Glomerular visceral epithelial cell (primary cell): ENCODE measurements around the gene RRAGA.
"Not testable (repeated sequence)": the region's sequence is repeated elsewhere in the genome, so short reads cannot be mapped to it uniquely, and the experiment has no call there.

Experiments
- DNase-seq: peaks from one replicate; pipeline ENCODE4 v3.0.0-alpha.2; 2016; ENCODE audit errors: extremely low spot score

RRAGA gene

GRCh38 chr9:19048966-19049916 lies at the start of gene RRAGA:
Gene RRAGA, plus strand, starts transcription at chr9:19049427. Its CDS starts 233 bp downstream, at chr9:19049660.
- DNase-seq: peak; percentile 99

- DNase-seq: no peak
Observed at GRCh38 chr9:19000133-19000532, 49.1 kb upstream of the RRAGA start.

GRCh38 chr9:19009391-19009965 lies 39.7 kb upstream of the RRAGA start:
- no peak for DNase-seq

GRCh38 chr9:19018201-19018600 lies 31.0 kb upstream of the RRAGA start:
- no peak for DNase-seq

- no peak for DNase-seq
Observed at GRCh38 chr9:19020886-19021455, 28.3 kb upstream of the RRAGA start.

GRCh38 chr9:19021649-19022048 lies 27.6 kb upstream of the RRAGA start:
- not testable (repeated sequence) for DNase-seq

- no peak for DNase-seq
Observed at GRCh38 chr9:19022206-19022605, 27.0 kb upstream of the RRAGA start.

GRCh38 chr9:19023078-19023477 lies 26.1 kb upstream of the RRAGA start:
- no peak for DNase-seq

- DNase-seq: no peak
Observed at GRCh38 chr9:19026375-19026774, 22.9 kb upstream of the RRAGA start.

- DNase-seq: no peak
Observed at GRCh38 chr9:19027825-19028224, 21.4 kb upstream of the RRAGA start.

- DNase-seq: peak; percentile 68
Observed at GRCh38 chr9:19028835-19029451, 20.3 kb upstream of the RRAGA start.

GRCh38 chr9:19030899-19031298 lies 18.3 kb upstream of the RRAGA start:
- no peak for DNase-seq

- DNase-seq: no peak
Observed at GRCh38 chr9:19032406-19032805, 16.8 kb upstream of the RRAGA start.

GRCh38 chr9:19033015-19033414 lies 16.2 kb upstream of the RRAGA start, which contains the start of gene SAXO1:
Gene SAXO1, minus strand, starts transcription at chr9:19033209. Its CDS starts 301 bp downstream, at chr9:19032908.
- no peak for DNase-seq

GRCh38 chr9:19036611-19037010 lies 12.6 kb upstream of the RRAGA start:
- no peak for DNase-seq

GRCh38 chr9:19049917-19050636 lies 850 bp downstream of the RRAGA start:
- peak; percentile 46 for DNase-seq

GRCh38 chr9:19050637-19051591 lies 1.7 kb downstream of the RRAGA start:
- peak; percentile 22 for DNase-seq

GRCh38 chr9:19057033-19057432 lies 7.8 kb downstream of the RRAGA start:
- no peak for DNase-seq

- no peak for DNase-seq
Observed at GRCh38 chr9:19074229-19074628, 25.0 kb downstream of the RRAGA start.

- DNase-seq: no peak
Observed at GRCh38 chr9:19074836-19075235, 25.6 kb downstream of the RRAGA start.
